DMS 273 (cell line): ENCODE measurements around the gene SORD.
"Not testable (repeated sequence)": the region's sequence is repeated elsewhere in the genome, so short reads cannot be mapped to it uniquely, and the experiment has no call there.

Source experiments
- DNase-seq: peaks from one replicate; lab custom pipeline; 2025; ENCODE audit not compliant: unreplicated experiment; lab: John Stamatoyannopoulos, UW

Gene SORD

GRCh38 chr15:45022871-45023658 lies at the start of gene SORD:
Gene SORD, plus strand, starts transcription at chr15:45023195. Its CDS starts 89 bp downstream, at chr15:45023284.
- DNase-seq = peak; percentile 95

GRCh38 chr15:44976183-44976582 lies 46.8 kb upstream of the SORD start:
- DNase-seq = not testable (repeated sequence)

GRCh38 chr15:44977781-44978180 lies 45.2 kb upstream of the SORD start:
- not testable (repeated sequence) for DNase-seq

- DNase-seq = not testable (repeated sequence)
Observed at GRCh38 chr15:44979617-44980339, 43.2 kb upstream of the SORD start.

GRCh38 chr15:44984144-44984543 lies 38.9 kb upstream of the SORD start:
- not testable (repeated sequence) for DNase-seq

- DNase-seq = not testable (repeated sequence)
Observed at GRCh38 chr15:44986346-44987055, 36.5 kb upstream of the SORD start.

GRCh38 chr15:44987711-44988110 lies 35.3 kb upstream of the SORD start:
- not testable (repeated sequence) for DNase-seq

GRCh38 chr15:44988184-44988869 lies 34.7 kb upstream of the SORD start:
- not testable (repeated sequence) for DNase-seq

GRCh38 chr15:44988870-44989219 lies 34.1 kb upstream of the SORD start:
- DNase-seq = not testable (repeated sequence)

- DNase-seq = not testable (repeated sequence)
Observed at GRCh38 chr15:44997632-44998031, 25.4 kb upstream of the SORD start.

- DNase-seq = no peak
Observed at GRCh38 chr15:44999105-44999504, 23.9 kb upstream of the SORD start.

GRCh38 chr15:45001180-45001579 lies 21.8 kb upstream of the SORD start:
- DNase-seq = not testable (repeated sequence)

GRCh38 chr15:45003731-45004410 lies 19.1 kb upstream of the SORD start:
- not testable (repeated sequence) for DNase-seq

- DNase-seq = not testable (repeated sequence)
Observed at GRCh38 chr15:45004590-45005175, 18.3 kb upstream of the SORD start.

- no peak for DNase-seq
Observed at GRCh38 chr15:45009046-45009445, 13.9 kb upstream of the SORD start.

GRCh38 chr15:45015114-45015513 lies 7.9 kb upstream of the SORD start:
- not testable (repeated sequence) for DNase-seq

- not testable (repeated sequence) for DNase-seq
Observed at GRCh38 chr15:45020222-45020900, 2.6 kb upstream of the SORD start.

- DNase-seq = not testable (repeated sequence)
Observed at GRCh38 chr15:45020901-45021259, 2.1 kb upstream of the SORD start.

- DNase-seq = no peak
Observed at GRCh38 chr15:45021348-45021747, 1.6 kb upstream of the SORD start.
